Loucy (cell line): ENCODE results near the gene GATD1.
"Not testable (repeated sequence)": the region's sequence is repeated elsewhere in the genome, so short reads cannot be mapped to it uniquely, and the experiment has no call there.

Source experiments
- CTCF ChIP-seq: fragments of 200-600 bp; sonication (generic); conservative IDR thresholded peaks from 2 replicates; pipeline ENCODE4 v1.5.1; 2014; ENCODE audit warnings: mild to moderate bottlenecking, antibody characterized with exemption, low read length
- EZH2phosphoT487 ChIP-seq: fragments of 200-600 bp; IDR thresholded peaks from 2 replicates; pipeline ENCODE4 v1.6.1; 2018; ENCODE audit warnings: antibody characterized with exemption, mild to moderate bottlenecking, moderate library complexity, borderline replicate concordance

- TF ChIP-seq CTCF, EZH2phosphoT487: not testable (repeated sequence)
Measured at GRCh38 chr11:734541-734940, 42.7 kb downstream of the GATD1 start.
